Tibial nerve (tissue), 4 donors: ENCODE measurements around the gene DRD4.

Experiments
- EP300 ChIP-seq, 2 donors: sonication (generic); formaldehyde crosslinking; IDR thresholded peaks; one replicate each; pipeline ENCODE4 v1.6.1; 2017; ENCODE audit warnings: antibody characterized with exemption in 2 of 2, mild to moderate bottlenecking in 1 of 2
- POLR2A ChIP-seq, 2 donors: fragments of 450-650 bp; IDR thresholded peaks; one replicate each; pipeline ENCODE4 v1.6.1; 2017; ENCODE audit warnings: antibody characterized with exemption in 2 of 2, mild to moderate bottlenecking in 2 of 2, moderate library complexity in 2 of 2
- TF ChIP-seq, protein P1 (sequence below), 5 experiments: fragments of 200-600 bp in 3 of 5; fragments of 450-650 bp in 2 of 5; sonication (generic) in 3 of 5; IDR thresholded peaks; one replicate each; pipeline ENCODE4 v1.5.1; 2016 to 2019; ENCODE audit warnings: antibody characterized with exemption in 5 of 5, mild to moderate bottlenecking in 3 of 5, moderate library complexity in 2 of 5

DNA sequence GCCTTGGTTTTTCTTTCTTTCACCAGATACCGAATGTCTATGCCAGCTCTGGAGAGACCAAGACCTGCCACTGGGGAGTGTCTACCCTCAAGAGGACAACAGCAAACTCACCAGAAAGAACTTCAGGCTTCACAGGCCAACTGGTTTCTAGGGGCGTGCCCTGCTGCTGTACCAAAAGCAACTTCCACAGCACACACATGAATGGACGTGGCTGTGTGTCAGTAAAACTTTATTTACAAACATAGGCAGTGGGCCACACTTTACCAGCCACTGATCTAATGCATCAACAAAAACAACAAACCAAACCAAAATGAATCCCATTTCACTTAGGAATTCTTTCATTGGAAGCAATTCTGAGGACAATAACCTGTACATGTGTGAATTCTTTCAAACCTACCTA lies 41.2 kb downstream of the DRD4 start:
- TF ChIP-seq, protein P1, sequence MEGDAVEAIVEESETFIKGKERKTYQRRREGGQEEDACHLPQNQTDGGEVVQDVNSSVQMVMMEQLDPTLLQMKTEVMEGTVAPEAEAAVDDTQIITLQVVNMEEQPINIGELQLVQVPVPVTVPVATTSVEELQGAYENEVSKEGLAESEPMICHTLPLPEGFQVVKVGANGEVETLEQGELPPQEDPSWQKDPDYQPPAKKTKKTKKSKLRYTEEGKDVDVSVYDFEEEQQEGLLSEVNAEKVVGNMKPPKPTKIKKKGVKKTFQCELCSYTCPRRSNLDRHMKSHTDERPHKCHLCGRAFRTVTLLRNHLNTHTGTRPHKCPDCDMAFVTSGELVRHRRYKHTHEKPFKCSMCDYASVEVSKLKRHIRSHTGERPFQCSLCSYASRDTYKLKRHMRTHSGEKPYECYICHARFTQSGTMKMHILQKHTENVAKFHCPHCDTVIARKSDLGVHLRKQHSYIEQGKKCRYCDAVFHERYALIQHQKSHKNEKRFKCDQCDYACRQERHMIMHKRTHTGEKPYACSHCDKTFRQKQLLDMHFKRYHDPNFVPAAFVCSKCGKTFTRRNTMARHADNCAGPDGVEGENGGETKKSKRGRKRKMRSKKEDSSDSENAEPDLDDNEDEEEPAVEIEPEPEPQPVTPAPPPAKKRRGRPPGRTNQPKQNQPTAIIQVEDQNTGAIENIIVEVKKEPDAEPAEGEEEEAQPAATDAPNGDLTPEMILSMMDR (IDR thresholded peaks at IDR 0.05): no peak
- TF ChIP-seq POLR2A (IDR thresholded peaks at IDR 0.05) (no peak), EP300 (IDR thresholded peaks at IDR 0.05) (no peak)
